ENCODE results near the gene LHFPL5. TPM values are rescaled to one million over a fixed set of nuclear protein-coding genes. Genes with fewer than 3 reads are reported as not detected.

Gene LHFPL5
- total RNA-seq, 2 experiments from 2014 or later: not detected

- H3K36me3 Mint-ChIP-seq (ENCODE audit: low read depth): no peaks in the 10 kb centered on the region
- H3K4me3 Mint-ChIP-seq: no peak overlapping the region
- intact Hi-C loops (cut with micrococcal nuclease): no loop called here
- no peak overlapping the region for H3K27ac Mint-ChIP-seq
- no peaks in the 10 kb centered on the region for H3K9me3 Mint-ChIP-seq
- CTCF ChIA-PET: interaction anchor here (1.3 kb wide), 1 partner anchor 159 kb away, joined by 4 read pairs; no protein-coding TSS in a partner anchor
- DNase-seq: no peak
- no peaks in the 10 kb centered on the region for H3K4me1 Mint-ChIP-seq (ENCODE audit: low read depth)
- no peaks in the 10 kb centered on the region for H3K27me3 Mint-ChIP-seq (ENCODE audit: low read depth)
These were observed 8.9 kb upstream of the LHFPL5 start for GRCh38 chr6:35796236-35796635.

GRCh38 chr6:35797837-35798526 lies 7.2 kb upstream of the LHFPL5 start:
- intact Hi-C loops (cut with micrococcal nuclease): no loop called here
- no peaks in the 10 kb centered on the region for H3K36me3 Mint-ChIP-seq (ENCODE audit: low read depth)
- CTCF ChIA-PET: no interaction called here
- H3K27ac Mint-ChIP-seq: no peak overlapping the region
- no peaks in the 10 kb centered on the region for H3K9me3 Mint-ChIP-seq
- DNase-seq: no peak
- H3K4me3 Mint-ChIP-seq: no peak overlapping the region
- H3K4me1 Mint-ChIP-seq (ENCODE audit: low read depth): no peaks in the 10 kb centered on the region
- H3K27me3 Mint-ChIP-seq (ENCODE audit: low read depth): no peaks in the 10 kb centered on the region

- Mint-ChIP-seq H3K4me1 (ENCODE audit: low read depth) (no peaks in the 10 kb centered on the region), H3K9me3 (no peaks in the 10 kb centered on the region), H3K27me3 (ENCODE audit: low read depth) (no peaks in the 10 kb centered on the region), H3K36me3 (ENCODE audit: low read depth) (no peaks in the 10 kb centered on the region), H3K27ac (no peak overlapping the region), H3K4me3 (no peak overlapping the region)
- DNase-seq: no peak
- CTCF ChIA-PET: no interaction called here
- intact Hi-C loops (cut with micrococcal nuclease): no loop called here
These were observed 6.4 kb upstream of the LHFPL5 start for GRCh38 chr6:35798706-35799105.

GRCh38 chr6:35801148-35801547 lies 4.0 kb upstream of the LHFPL5 start:
- Mint-ChIP-seq H3K27ac (no peak overlapping the region), H3K4me1 (ENCODE audit: low read depth) (peaks cover 5% of the 10 kb centered on the region), H3K4me3 (no peak overlapping the region), H3K9me3 (no peaks in the 10 kb centered on the region), H3K27me3 (ENCODE audit: low read depth) (peaks cover 5% of the 10 kb centered on the region), H3K36me3 (ENCODE audit: low read depth) (no peaks in the 10 kb centered on the region)
- intact Hi-C loops (cut with micrococcal nuclease): no loop called here
- no peak for DNase-seq
- CTCF ChIA-PET: interaction anchor here (1.6 kb wide), 1 partner anchor 540 kb away, joined by 3 read pairs; no protein-coding TSS in a partner anchor

GRCh38 chr6:35808688-35809087 lies 3.5 kb downstream of the LHFPL5 start:
- Mint-ChIP-seq H3K36me3 (ENCODE audit: low read depth) (no peaks in the 10 kb centered on the region), H3K4me1 (ENCODE audit: low read depth) (peaks cover 5% of the 10 kb centered on the region), H3K9me3 (no peaks in the 10 kb centered on the region), H3K4me3 (no peak overlapping the region), H3K27me3 (ENCODE audit: low read depth) (peaks cover 12% of the 10 kb centered on the region), H3K27ac (no peak overlapping the region)
- DNase-seq: no peak
- CTCF ChIA-PET: no interaction called here
- intact Hi-C loops (cut with micrococcal nuclease): no loop called here

- intact Hi-C loops (cut with micrococcal nuclease): no loop called here
- Mint-ChIP-seq H3K9me3 (no peaks in the 10 kb centered on the region), H3K36me3 (ENCODE audit: low read depth) (no peaks in the 10 kb centered on the region), H3K4me3 (no peak overlapping the region), H3K27ac (no peak overlapping the region), H3K27me3 (ENCODE audit: low read depth) (peaks cover 11% of the 10 kb centered on the region), H3K4me1 (ENCODE audit: low read depth) (peaks cover 3% of the 10 kb centered on the region)
- DNase-seq: no peak
- CTCF ChIA-PET: interaction anchor here (0.5 kb wide), 1 partner anchor 253 kb away, joined by 3 read pairs; no protein-coding TSS in a partner anchor
These were observed 4.7 kb downstream of the LHFPL5 start for GRCh38 chr6:35809809-35810208.

- Mint-ChIP-seq H3K4me3 (no peak overlapping the region), H3K36me3 (ENCODE audit: low read depth) (no peaks in the 10 kb centered on the region), H3K27ac (no peak overlapping the region), H3K4me1 (ENCODE audit: low read depth) (no peaks in the 10 kb centered on the region), H3K27me3 (ENCODE audit: low read depth) (peaks cover 6% of the 10 kb centered on the region), H3K9me3 (no peaks in the 10 kb centered on the region)
- intact Hi-C loops (cut with micrococcal nuclease): no loop called here
- CTCF ChIA-PET: no interaction called here
- DNase-seq: no peak
These were observed 6.0 kb downstream of the LHFPL5 start for GRCh38 chr6:35810971-35811698.

- CTCF ChIA-PET: no interaction called here
- no peak for DNase-seq
- no peaks in the 10 kb centered on the region for H3K36me3 Mint-ChIP-seq (ENCODE audit: low read depth)
- peaks cover 1% of the 10 kb centered on the region for H3K27me3 Mint-ChIP-seq (ENCODE audit: low read depth)
- no peaks in the 10 kb centered on the region for H3K9me3 Mint-ChIP-seq
- H3K27ac Mint-ChIP-seq: no peak overlapping the region
- no peaks in the 10 kb centered on the region for H3K4me1 Mint-ChIP-seq (ENCODE audit: low read depth)
- H3K4me3 Mint-ChIP-seq: no peak overlapping the region
- intact Hi-C loops (cut with micrococcal nuclease): no loop called here
These were observed 6.5 kb downstream of the LHFPL5 start for GRCh38 chr6:35811699-35811995.

GRCh38 chr6:35817515-35817914 lies 12.4 kb downstream of the LHFPL5 start:
- H3K36me3 Mint-ChIP-seq (ENCODE audit: low read depth): peaks cover 1% of the 10 kb centered on the region
- H3K4me3 Mint-ChIP-seq: no peak overlapping the region
- H3K27me3 Mint-ChIP-seq (ENCODE audit: low read depth): no peaks in the 10 kb centered on the region
- intact Hi-C loops (cut with micrococcal nuclease): no loop called here
- H3K9me3 Mint-ChIP-seq: peaks cover 1% of the 10 kb centered on the region
- no peaks in the 10 kb centered on the region for H3K4me1 Mint-ChIP-seq (ENCODE audit: low read depth)
- DNase-seq: no peak
- no peak overlapping the region for H3K27ac Mint-ChIP-seq
- CTCF ChIA-PET: no interaction called here

GRCh38 chr6:35823601-35824000 lies 18.4 kb downstream of the LHFPL5 start:
- CTCF ChIA-PET: no interaction called here
- intact Hi-C loops (cut with micrococcal nuclease): no loop called here
- Mint-ChIP-seq H3K4me3 (no peak overlapping the region), H3K4me1 (ENCODE audit: low read depth) (no peaks in the 10 kb centered on the region), H3K36me3 (ENCODE audit: low read depth) (no peaks in the 10 kb centered on the region), H3K27me3 (ENCODE audit: low read depth) (peaks cover 2% of the 10 kb centered on the region), H3K9me3 (no peaks in the 10 kb centered on the region), H3K27ac (no peak overlapping the region)
- DNase-seq: no peak

- Mint-ChIP-seq H3K9me3 (no peaks in the 10 kb centered on the region), H3K27me3 (ENCODE audit: low read depth) (peaks cover 2% of the 10 kb centered on the region), H3K4me1 (ENCODE audit: low read depth) (no peaks in the 10 kb centered on the region), H3K4me3 (no peak overlapping the region), H3K36me3 (ENCODE audit: low read depth) (no peaks in the 10 kb centered on the region), H3K27ac (no peak overlapping the region)
- CTCF ChIA-PET: no interaction called here
- DNase-seq: no peak
- intact Hi-C loops (cut with micrococcal nuclease): no loop called here
These were observed 19.5 kb downstream of the LHFPL5 start for GRCh38 chr6:35824552-35825192.

- Mint-ChIP-seq H3K9me3 (no peaks in the 10 kb centered on the region), H3K27ac (no peak overlapping the region), H3K4me3 (no peak overlapping the region), H3K4me1 (ENCODE audit: low read depth) (no peaks in the 10 kb centered on the region), H3K27me3 (ENCODE audit: low read depth) (peaks cover 2% of the 10 kb centered on the region), H3K36me3 (ENCODE audit: low read depth) (peaks cover 4% of the 10 kb centered on the region)
- DNase-seq: no peak
- CTCF ChIA-PET: no interaction called here
- intact Hi-C loops (cut with micrococcal nuclease): no loop called here
These were observed 24.2 kb downstream of the LHFPL5 start for GRCh38 chr6:35829306-35829705.
